ENCODE results near the gene GRIA4.

Gene GRIA4

GRCh38 chr11:105906517-105906916, 296.6 kb downstream of the GRIA4 start:
- H3K4me3 ChIP-seq (replicated peaks; ENCODE audit: insufficient read depth, low read length): no peak overlapping the region
- no peak for DNase-seq (ENCODE audit: low read depth in 1 of 2, low spot score in 1 of 2)
- no peaks in the 10 kb centered on the region for H3K27me3 ChIP-seq (ENCODE audit: insufficient read depth, poor library complexity, severe bottlenecking)
- no peak overlapping the region for H3K27ac ChIP-seq (replicated peaks)
- TF ChIP-seq GABPA (IDR thresholded peaks at IDR 0.05; ENCODE audit: low read depth): no peak
- TF ChIP-seq CTCF (IDR thresholded peaks at IDR 0.05; ENCODE audit: insufficient read depth, low read length): no peak
- TF ChIP-seq REST (IDR thresholded peaks at IDR 0.05; ENCODE audit: insufficient replicate concordance, low read depth): no peak
- no peak for TF ChIP-seq SPI1 (IDR thresholded peaks at IDR 0.05; ENCODE audit: borderline replicate concordance, low read depth)
- no peak for TF ChIP-seq POLR2AphosphoS5 (IDR thresholded peaks at IDR 0.05; ENCODE audit: low read depth)

GRCh38 chr11:105907319-105907718, 297.4 kb downstream of the GRIA4 start:
- H3K27ac ChIP-seq (replicated peaks): no peak overlapping the region
- H3K27me3 ChIP-seq (ENCODE audit: insufficient read depth, poor library complexity, severe bottlenecking): no peaks in the 10 kb centered on the region
- H3K4me3 ChIP-seq (replicated peaks; ENCODE audit: insufficient read depth, low read length): no peak overlapping the region
- DNase-seq (ENCODE audit: low read depth in 1 of 2, low spot score in 1 of 2): no peak
- TF ChIP-seq CTCF (IDR thresholded peaks at IDR 0.05; ENCODE audit: insufficient read depth, low read length) (no peak), GABPA (IDR thresholded peaks at IDR 0.05; ENCODE audit: low read depth) (no peak), POLR2AphosphoS5 (IDR thresholded peaks at IDR 0.05; ENCODE audit: low read depth) (no peak), SPI1 (IDR thresholded peaks at IDR 0.05; ENCODE audit: borderline replicate concordance, low read depth) (no peak), REST (IDR thresholded peaks at IDR 0.05; ENCODE audit: insufficient replicate concordance, low read depth) (no peak)

GRCh38 chr11:105910095-105910715, 300.3 kb downstream of the GRIA4 start:
- TF ChIP-seq REST (IDR thresholded peaks at IDR 0.05; ENCODE audit: insufficient replicate concordance, low read depth) (no peak), SPI1 (IDR thresholded peaks at IDR 0.05; ENCODE audit: borderline replicate concordance, low read depth) (no peak), GABPA (IDR thresholded peaks at IDR 0.05; ENCODE audit: low read depth) (no peak), CTCF (IDR thresholded peaks at IDR 0.05; ENCODE audit: insufficient read depth, low read length) (no peak), POLR2AphosphoS5 (IDR thresholded peaks at IDR 0.05; ENCODE audit: low read depth) (no peak)
- H3K4me3 ChIP-seq (replicated peaks; ENCODE audit: insufficient read depth, low read length): no peak overlapping the region
- no peaks in the 10 kb centered on the region for H3K27me3 ChIP-seq (ENCODE audit: insufficient read depth, poor library complexity, severe bottlenecking)
- DNase-seq (ENCODE audit: low read depth in 1 of 2, low spot score in 1 of 2): no peak
- no peak overlapping the region for H3K27ac ChIP-seq (replicated peaks)

Measured in HL-60 (cell line).